GM19468 (cell line): ENCODE results near the gene SLC24A3.

Source experiments
- ATAC-seq: cut with Tn5 transposase; IDR thresholded peaks from one replicate; pipeline ENCODE4 v1.9.1; 2021; ENCODE audit warnings: mild to moderate bottlenecking, moderate library complexity, moderate number of reproducible peaks; ENCODE audit not compliant: unreplicated experiment; ENCODE audit errors: extremely low read depth

SLC24A3 gene

GRCh38 chr20:19770375-19770774, 557.9 kb downstream of the SLC24A3 start:
- no peak for ATAC-seq

- no peak for ATAC-seq
Measured at GRCh38 chr20:19771031-19771430, 558.6 kb downstream of the SLC24A3 start.
